Activated T-helper 1 cell treated with Interleukin-2 at 50 U/mL for 16 hours (primary cell): ENCODE data around the gene APOL3.
"Not testable (repeated sequence)": the region's sequence is repeated elsewhere in the genome, so short reads cannot be mapped to it uniquely, and the experiment has no call there.

Source experiments
- DNase-seq: peaks from one replicate; pipeline ENCODE4 v3.0.0-alpha.2; 2020; ENCODE audit warnings: low read depth

APOL3 gene

GRCh38 chr22:36134182-36134581, 26.4 kb downstream of the APOL3 start:
- no peak for DNase-seq

DNA sequence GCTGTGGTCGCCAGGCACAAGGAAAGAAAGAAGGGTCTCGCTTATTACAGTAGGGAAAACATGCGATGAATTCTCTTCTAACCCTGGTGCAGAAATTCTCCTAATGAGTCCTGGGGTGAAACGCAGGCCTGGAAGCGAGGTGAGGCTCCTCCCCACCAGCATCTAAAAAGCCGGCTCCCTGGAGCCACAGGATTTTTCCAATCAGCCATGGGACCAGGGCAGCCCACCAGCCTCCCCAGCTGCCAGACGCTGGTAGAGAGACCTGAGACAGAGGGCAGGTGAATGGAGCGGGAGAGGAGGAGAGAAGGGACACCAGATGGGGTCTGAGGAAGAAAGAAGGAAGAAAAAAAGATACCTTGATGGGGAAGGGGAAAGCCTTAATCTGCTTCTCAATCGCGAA, 28.6 kb downstream of the APOL3 start:
- DNase-seq: no peak

GRCh38 chr22:36129486-36130388, 30.8 kb downstream of the APOL3 start:
- DNase-seq: no peak

DNA sequence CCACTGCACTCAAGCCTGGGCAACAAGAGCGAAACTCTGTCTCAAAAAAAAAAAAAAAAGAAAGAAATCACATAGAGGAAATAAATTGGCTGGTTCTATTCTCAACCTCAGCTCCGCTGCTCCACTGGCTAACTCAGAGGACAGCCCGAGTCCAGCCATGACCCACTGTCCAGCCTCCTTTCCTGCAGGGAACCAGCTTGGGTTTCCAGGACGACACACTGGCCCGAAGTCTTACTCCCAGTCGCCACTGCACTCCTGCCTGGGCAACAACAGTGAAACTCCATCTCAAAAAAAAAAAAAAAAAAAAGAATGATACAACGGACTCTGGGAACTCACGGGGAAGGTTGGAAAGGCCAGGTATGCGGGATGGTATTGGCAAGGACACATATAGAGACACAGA, 31.5 kb downstream of the APOL3 start:
- DNase-seq: no peak

DNA sequence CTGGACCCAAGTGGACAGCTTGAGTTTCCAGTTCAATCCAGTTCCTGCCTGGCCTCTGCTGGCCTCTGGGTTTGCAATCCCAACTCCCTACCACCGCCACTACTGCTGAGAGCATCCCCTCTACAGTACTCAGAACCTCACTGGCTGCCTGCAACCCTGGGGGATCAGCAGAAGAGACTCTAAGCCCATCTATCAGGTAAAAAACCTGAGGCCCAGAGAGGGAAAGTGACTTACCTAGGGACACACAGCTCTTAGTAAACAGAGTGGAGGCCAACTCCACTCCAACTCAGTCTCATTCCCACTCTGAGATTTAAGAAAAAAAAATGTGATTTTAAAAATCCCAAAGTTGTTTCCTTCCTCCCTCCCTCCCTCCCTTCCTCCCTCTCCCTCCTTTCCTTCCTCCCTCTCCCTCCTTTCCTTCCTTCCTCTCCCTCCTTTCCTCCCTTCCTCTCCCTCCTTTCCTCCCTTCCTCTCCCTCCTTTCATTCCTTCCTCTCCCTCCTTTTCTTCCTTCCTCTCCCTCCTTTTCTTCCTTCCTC, 34.5 kb downstream of the APOL3 start:
- no peak for DNase-seq

GRCh38 chr22:36125434-36125833, 35.1 kb downstream of the APOL3 start:
- DNase-seq: no peak

DNA sequence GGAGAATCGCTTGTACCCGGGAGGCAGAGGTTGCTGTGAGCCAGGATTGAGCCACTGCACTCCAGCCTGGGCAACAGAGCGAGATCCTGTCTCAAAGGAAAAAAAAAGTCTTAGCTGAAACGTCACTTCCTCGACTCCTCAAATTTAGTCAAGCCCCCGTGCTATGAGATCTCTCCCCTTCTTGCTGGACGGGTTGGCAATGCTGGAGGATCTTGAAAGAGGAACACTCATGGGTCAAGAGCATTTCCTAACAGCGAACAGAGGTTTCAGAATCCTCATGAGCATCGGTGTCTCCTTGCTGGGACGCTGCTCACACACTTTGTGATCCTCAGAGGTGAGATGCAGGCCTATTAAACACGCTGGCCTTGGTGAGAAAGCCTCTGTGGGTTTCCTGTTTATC, 35.9 kb downstream of the APOL3 start:
- DNase-seq: no peak

DNA sequence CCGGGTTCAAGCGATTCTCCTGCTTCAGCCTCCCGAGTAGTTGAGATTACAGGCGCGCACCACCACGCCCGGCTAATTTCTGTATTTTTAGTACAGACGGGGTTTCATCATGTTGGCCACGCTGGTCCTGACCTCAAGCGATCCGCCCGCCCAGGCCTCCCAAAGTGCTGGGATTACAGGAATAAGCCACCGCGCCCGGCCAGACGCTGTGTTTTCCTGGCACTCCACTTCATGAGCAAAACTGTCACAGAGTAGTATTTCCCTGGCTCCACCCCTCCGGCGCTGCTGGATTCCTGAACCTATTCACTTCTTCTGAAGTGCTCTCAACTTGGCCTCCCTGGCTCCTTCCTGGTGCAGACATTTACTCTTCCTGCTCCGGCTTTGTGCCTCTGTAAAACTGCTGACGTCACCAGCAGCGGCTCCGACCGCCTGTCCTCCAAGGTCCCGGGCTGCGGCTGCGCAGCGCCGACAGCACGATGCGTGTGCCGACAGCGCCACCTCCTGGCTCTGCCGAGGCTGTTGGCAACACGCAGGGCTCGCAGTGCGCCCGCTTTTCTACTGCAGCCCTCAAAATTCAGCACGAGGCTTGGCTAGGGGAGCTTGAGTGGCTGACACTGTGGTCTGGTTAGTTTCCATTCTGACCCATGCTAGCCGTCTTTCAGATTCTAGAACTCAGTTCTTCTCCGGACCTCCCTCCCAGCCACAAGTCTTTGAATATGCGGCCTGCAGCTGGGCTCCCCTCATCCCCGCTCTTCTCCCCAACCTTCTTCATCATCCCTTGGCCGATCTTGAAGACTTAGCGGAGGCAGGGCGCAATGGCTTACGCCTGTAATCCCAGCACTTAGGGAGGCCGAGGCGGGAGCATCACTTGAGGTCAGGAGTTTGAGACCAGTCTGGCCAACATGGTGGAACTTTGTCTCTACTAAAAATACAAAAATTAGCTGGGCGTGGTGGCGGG, 36.6 kb downstream of the APOL3 start:
- DNase-seq: peak; percentile 87

- DNase-seq: not testable (repeated sequence)
Measured at GRCh38 chr22:36120621-36121351, 39.8 kb downstream of the APOL3 start.

DNA sequence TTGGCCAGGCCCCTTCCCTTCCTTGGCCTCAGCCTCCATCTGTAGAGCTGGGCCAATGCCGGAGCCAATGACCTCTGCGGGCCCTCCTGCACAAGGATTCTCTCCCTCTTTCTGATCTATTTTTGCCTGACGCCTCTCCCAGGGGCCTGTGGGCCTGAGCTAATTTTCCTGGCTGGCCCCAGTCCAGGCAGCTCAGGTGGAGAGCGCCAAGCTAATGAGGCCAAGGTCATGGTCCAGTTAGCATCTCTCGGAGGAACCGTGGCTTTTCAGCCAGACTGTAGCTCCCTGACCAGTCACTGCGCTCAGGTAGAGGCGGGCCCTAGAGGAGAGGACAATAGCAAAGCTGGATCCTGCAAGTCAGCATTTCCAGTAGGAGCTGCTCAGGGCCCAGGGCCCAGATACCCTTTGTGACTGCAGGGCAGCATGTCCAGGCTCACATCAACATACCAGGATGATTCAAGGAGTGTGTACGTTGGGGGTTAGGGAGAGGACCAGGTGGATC, 43.5 kb downstream of the APOL3 start:
- DNase-seq: no peak

DNA sequence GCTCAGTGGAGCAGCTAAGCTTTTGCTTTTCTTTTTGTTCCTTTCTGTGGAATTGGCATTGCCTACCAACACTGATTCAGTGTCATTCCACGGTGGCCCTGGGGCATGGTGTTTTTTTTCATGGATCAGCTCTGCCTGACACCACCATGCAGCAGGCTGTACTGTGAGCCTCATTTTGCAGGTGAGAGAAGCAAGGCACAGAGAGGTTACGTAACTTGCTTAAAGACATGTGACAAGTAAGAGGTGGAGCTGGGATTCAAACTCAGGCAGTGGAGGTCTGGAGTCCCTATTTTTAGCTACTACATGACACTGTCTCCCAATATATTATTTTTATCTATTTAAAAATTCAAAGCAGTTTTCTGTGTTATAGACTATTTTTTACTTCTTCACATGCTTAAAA, 44.4 kb downstream of the APOL3 start:
- no peak for DNase-seq

- DNase-seq: no peak
Measured at GRCh38 chr22:36113121-36113520, 47.4 kb downstream of the APOL3 start.

DNA sequence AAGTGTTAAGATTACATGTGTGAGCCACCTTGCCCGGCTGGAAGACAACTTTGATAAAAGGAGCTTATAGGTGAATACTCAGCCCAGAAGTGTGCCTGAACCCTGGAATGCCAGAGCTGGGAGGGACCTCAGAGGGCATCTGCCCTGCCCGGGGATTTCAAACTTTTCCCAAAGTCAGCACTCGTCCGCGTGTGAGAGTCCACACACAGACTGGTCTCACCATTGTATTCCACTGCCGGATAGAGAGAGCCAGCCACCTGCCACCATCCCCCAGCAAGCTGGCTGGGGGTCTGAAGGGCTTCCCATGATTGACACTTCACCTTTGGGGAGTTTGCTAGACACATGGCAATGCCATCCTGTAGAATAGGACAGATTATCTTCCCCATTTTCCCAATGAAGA, 49.2 kb downstream of the APOL3 start:
- no peak for DNase-seq

DNA sequence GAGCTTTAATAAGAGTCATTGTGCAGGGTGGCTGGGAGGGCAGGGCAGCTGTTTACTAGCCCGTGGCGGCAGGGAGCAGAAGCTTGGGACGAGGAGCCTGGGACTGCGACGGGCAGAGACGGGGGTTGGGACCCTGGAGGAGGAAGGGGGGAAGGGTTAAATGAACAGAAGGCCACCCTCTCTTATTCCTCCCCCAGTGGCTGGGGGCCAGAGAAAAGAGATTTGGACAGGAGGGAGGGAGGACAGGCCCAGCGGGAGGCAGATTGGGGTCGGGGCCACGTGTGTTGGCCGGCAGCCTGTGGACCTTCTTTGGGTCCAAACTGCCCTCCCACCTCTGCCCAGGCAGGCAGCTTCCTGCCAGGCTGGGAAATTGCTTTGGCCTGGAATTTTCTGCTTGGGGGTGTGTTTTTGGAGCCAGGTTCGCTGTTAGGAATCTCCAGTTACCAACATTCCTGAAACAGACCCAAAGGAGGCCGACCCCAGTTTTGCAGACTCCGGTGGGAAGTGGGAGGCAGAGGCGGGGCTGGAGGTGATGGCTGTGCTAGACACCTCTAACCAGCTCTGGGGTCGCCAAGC, 50.2 kb downstream of the APOL3 start:
- no peak for DNase-seq

DNA sequence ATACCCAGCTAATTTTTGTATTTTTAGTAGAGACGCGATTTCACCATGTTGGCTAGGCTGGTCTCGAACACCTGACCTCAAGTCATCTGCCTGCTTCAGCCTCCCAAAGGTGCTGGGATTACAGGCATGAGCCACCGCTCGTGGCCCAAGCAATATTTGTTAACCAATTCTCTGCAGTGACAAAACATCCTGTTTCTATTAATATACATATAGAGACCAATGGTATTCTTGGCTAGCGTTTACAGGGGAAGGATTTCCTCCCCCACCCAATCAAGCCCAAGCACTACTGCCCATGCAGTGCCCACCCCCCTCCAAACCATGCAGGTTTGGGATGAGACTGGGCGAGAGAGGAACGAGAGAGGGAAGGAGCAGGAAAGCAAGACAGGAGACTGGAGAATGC, 53.1 kb downstream of the APOL3 start:
- no peak for DNase-seq

- DNase-seq: no peak
Measured at GRCh38 chr22:36106910-36107309, 53.6 kb downstream of the APOL3 start.

- no peak for DNase-seq
Measured at GRCh38 chr22:36104988-36105387, 55.6 kb downstream of the APOL3 start.

- no peak for DNase-seq
Measured at GRCh38 chr22:36104435-36104834, 56.1 kb downstream of the APOL3 start.

- no peak for DNase-seq
Measured at GRCh38 chr22:36103891-36104290, 56.7 kb downstream of the APOL3 start.

DNA sequence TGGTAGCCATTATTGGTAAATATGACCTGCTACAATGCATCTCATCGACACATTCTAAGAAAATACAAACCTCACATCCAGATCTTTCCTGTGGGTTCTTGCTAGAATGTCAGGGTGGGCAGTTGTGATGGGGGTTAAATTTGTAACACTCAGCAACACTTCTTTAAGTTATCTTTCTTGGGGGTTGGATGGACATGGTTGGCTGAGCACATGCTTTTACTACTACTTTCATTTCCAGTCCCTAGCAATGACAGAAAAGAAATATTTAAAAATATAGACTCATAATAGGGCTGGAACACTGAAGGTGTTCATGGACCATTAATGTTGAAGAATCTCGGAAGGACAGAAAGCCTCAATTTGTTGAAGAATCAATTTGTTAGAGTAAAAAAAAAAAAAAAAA, 57.6 kb downstream of the APOL3 start:
- DNase-seq: no peak

- DNase-seq: no peak
Measured at GRCh38 chr22:36101756-36102155, 58.8 kb downstream of the APOL3 start.
